HG03135 (cell line): Measurements from ENCODE around the gene PTPRG.

Source experiments
- ATAC-seq: cut with Tn5 transposase; IDR thresholded peaks from one replicate; pipeline ENCODE4 v1.9.1; 2021; ENCODE audit warnings: mild to moderate bottlenecking, moderate library complexity; ENCODE audit not compliant: unreplicated experiment

Gene PTPRG

DNA sequence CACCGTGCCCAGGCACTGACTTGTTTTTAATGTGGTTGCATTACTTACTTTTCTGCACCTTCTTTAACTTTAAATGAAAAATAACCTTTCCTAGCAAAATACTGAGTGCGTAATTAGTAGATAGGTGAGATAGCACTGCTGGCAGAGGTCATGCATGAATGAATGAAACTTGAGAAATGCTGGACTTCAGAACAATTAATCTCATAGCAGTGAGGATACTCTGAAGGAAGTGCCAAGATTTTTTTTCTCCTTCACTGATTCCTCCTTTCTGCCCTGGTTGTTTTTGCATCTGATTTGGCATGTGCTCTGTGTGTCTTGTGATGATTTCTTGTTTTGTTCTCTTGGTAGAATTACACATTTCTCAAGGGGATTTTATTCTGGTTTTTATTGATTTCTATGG, 378.9 kb downstream of the PTPRG start:
- no peak for ATAC-seq

- no peak for ATAC-seq
These were observed 382.6 kb downstream of the PTPRG start for GRCh38 chr3:61943975-61944374.

DNA sequence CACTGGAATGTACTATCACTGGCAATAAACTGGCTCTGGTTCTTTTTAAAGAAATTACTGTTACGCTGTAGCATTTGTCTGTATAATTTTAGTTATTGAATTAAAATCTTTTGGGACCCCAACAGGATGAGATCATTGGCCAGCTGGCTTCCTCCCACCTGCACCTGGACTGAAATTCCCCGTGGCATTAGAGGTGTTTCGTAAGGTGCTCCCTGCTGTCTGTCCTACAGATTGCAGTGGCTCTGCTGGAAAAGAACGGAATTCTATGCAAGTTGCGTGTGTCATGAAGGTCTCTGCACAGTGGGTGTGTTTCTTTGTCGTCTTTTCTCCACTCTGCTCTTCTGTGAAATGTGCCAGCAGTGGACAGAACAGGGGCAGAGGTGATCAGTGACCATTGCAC, 383.4 kb downstream of the PTPRG start:
- ATAC-seq, result no peak

GRCh38 chr3:61945657-61946056, 384.3 kb downstream of the PTPRG start:
- ATAC-seq, result no peak

GRCh38 chr3:61946570-61947324, 385.4 kb downstream of the PTPRG start:
- no peak for ATAC-seq

- ATAC-seq, result no peak
These were observed 386.1 kb downstream of the PTPRG start for GRCh38 chr3:61947456-61947855.

DNA sequence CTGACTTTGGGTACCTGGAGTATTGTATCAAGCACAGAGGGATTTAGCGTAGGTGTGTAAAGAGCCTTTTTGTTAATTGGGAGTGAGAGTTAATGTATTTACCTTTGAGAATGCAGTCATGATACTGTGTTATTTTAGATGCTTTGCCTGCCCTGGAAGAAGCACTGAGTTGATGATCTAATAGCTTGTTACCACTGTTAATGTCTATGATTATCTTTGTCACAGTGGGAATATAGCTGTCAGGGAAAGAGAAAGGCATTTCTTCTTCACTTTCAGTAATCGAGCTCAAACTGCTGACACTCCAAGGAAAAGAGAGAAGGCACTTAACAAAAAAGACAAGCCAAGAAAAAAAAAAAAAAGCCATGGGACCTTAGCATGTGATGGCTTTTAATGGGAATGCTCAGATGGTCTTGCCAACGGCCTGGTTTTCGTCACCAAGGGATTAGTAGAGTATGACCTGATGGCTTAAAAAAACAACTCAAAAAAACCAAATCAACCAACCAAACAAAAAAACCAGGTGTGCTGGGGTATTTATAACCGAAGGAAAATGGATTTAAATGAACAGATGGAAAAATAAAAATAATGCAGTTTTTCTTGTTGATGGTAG, 387.4 kb downstream of the PTPRG start:
- ATAC-seq, result no peak

GRCh38 chr3:61954097-61954540, 392.7 kb downstream of the PTPRG start:
- ATAC-seq, result no peak

DNA sequence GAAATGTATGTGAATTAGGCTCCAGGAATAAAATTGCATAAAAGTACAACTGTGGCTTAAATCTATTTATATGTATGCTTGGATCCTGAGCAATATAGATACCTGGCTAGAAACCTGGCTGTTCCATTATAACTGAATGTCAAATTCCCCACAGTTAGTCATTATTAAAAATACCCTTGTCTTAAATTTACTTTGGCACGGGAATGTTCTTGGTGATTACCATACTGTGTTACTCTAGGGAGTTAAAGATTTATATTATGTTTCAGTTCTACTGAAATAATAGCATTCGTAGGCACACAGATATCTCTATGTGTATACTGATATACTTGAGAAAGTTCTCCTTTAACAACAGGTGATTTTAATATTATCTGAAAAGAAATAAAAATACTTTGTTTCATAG, 394.1 kb downstream of the PTPRG start:
- no peak for ATAC-seq

DNA sequence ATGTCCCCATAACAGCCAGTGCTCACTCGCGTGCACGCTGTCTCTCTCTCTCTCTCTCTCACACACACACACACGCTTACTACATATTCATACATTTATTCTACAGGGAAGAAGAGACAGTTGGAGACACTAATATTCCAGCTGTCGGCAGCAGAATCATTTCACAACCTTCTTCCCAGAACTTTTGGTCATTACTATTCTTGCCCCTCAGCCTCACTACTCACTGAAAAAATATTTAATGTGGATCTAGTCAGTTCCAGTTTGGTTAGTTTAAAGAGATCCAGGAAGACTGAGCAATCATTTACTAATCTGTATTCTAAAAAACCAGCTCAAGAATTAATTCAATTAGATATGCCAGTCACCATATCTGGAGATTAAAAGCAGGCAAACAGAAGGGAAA, 394.9 kb downstream of the PTPRG start:
- ATAC-seq, result no peak

DNA sequence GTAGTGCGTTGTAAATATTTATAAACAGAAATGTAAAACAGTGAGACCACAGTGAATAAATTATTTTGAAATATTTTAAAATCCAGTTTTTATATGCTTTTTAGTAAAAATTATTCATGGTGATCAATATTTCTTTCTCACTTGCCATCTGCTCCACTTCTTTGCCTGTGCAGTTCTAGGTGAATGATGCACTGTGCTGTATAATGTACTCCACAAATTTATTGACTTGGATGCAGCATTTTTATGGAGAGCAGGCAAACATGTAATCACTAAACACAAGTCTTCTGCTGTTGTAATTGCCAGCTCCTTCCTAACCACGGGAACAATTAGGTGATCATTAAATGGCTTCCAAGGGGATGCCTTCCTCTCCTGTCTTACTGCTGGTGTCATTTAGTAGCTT, 395.9 kb downstream of the PTPRG start:
- ATAC-seq, result no peak

- ATAC-seq, result no peak
These were observed 399.6 kb downstream of the PTPRG start for GRCh38 chr3:61960976-61961375.

GRCh38 chr3:61961900-61962299, 400.5 kb downstream of the PTPRG start:
- ATAC-seq, result no peak

- no peak for ATAC-seq
These were observed 403.2 kb downstream of the PTPRG start for GRCh38 chr3:61964566-61964965.

- no peak for ATAC-seq
These were observed 404.4 kb downstream of the PTPRG start for GRCh38 chr3:61965770-61966131.

GRCh38 chr3:61966200-61966599, 404.8 kb downstream of the PTPRG start:
- no peak for ATAC-seq

- ATAC-seq, result no peak
These were observed 405.6 kb downstream of the PTPRG start for GRCh38 chr3:61967019-61967418.

- ATAC-seq, result no peak
These were observed 406.6 kb downstream of the PTPRG start for GRCh38 chr3:61967937-61968336.

DNA sequence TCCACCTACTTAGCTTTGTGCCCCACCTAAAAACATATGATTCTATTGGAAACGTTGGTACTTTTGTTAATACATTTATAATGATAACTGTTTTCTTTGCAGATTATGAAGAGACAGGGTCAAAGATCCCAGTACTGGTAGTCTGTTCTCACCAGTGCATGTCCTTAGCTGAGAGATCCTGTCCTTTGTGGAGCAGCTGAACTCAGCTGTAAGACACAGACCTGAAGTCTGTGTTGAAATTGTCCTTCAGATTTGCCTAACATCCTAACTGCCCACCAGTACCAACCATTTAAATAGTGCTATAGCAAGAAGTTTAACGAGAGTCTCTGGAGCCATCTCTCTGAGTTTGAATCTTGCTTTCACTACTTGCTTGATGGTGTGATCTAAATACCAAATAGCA, 413.3 kb downstream of the PTPRG start:
- no peak for ATAC-seq

DNA sequence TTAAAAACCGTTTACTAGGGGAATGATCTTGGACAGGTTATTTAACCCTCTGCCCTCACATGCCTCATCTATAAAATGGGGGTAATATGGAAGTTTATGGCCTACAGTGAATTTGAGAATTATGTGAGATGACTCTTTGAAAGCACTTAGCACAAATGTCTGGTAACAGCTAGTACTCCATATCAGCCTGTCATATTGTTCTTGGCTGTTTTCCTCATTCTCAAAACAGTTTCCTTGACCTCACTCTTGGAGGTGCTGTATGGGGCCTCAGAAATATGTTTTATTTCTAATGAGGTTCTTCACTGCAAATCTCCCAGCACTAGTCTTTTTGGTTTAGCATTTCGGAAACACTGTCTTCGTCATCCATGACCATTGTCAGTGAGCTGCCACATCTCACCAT, 413.8 kb downstream of the PTPRG start:
- no peak for ATAC-seq

DNA sequence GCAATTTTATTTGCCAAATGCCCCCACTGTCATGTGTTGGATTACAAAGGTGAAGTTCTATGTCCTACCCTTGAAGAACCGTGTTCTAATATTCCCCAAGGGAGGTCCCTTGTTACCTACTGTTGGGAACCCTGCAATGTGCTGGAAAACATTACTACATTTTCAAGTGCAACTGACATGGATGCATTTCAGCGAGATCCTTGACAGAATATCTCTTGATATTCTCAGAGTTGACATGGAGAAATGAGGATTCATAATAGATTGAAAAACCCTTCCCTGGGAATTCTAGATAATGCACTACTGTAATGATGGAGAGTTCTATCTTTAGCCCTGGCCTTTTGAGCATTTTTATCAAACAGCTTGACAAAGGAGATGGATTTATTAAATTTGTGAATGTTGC, 414.6 kb downstream of the PTPRG start:
- no peak for ATAC-seq

DNA sequence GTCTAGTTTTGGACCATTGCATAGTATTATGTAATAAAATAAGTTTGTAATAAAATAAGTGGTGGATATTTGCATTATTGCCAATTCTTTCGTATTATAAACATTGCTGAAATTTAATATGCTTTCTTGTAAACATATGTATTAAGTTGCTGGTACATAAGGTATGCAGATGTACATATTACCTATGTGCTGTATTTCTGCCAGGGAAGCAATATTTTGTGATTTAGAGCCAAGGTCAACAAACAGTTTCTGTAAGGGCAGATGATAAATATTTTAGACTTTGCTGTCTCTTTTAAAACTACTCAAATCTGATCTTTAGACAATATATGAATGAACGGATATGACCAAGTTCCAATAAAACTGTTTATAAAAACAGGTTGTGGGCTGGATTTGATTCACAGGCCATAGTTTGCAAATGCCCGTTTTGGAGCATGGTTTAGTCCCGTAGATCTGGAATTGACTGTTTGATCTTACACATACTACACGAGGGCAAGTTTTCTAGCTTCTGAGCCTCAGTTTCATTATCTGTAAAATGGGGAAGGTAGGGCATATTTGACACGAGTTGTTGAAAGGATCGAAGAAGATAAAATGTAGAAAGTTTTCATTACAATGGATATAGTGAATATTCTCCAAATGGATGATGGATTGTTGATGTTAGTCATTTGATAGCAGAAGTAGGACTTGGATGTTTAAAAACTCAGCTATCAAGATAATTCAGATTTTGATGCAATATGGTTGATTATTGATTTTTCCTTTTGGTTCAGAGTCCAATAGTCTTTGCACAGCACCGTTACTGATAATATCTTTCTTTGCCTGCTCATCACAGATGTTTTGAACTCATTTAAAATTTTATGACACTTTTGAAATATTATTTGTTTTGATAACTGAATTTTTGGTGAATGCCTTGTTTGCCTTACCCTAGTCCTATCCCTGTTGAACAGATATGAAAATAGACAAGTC, 417.4 kb downstream of the PTPRG start:
- ATAC-seq, result no peak
